GM19463 (cell line): ENCODE measurements around the gene WIPF2.

Experiments used
- ATAC-seq: cut with Tn5 transposase; IDR thresholded peaks from one replicate; pipeline ENCODE4 v1.9.1; 2021; ENCODE audit warnings: mild to moderate bottlenecking, moderate library complexity; ENCODE audit not compliant: unreplicated experiment

The WIPF2 gene

DNA sequence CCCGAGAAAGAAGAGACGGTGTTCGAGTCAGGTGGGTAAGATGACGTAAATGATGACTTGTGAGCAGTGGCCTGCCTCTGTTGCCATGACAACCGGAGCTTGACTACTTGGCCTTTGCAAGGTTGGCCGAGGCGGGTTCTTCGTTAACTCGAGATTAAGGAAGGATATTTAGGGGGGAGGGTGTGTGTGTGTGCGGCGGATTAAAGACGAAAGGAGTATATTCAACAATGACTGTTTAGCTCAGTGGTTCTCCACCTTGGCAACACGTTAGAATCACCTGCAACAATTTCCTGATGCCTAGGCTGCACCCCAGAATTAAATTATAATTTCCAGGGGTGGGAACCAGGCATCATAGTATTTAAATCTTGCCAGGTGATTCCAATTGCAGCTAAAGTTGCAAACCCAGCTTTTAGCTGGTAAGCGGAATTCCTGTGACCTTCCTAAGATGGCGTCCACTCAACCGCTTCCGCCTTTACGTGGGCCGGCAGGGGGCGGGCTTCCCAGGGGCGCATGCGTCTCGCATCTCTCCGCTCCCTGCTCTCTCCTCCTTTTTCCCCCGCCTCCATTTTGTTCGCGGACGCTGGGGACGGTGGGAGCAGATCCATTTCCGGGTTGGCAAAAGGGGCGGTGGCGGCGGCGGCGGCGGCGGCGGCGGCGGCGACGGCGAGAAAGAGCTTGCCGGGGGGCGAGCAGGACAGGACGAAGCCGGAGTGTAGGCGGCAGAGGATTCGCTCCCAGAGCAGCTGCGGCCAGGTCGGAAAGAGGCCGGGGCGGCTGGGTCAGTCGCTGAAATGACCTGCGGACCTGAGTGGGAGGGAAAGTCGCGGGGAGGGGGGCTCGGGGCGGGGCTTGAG is at the start of gene WIPF2:
Gene WIPF2 (plus strand): TSS at position 565 of the 854 bp plus-strand sequence. CDS start 37,156 bp downstream, outside the sequence.
- ATAC-seq: peak; percentile 93

DNA sequence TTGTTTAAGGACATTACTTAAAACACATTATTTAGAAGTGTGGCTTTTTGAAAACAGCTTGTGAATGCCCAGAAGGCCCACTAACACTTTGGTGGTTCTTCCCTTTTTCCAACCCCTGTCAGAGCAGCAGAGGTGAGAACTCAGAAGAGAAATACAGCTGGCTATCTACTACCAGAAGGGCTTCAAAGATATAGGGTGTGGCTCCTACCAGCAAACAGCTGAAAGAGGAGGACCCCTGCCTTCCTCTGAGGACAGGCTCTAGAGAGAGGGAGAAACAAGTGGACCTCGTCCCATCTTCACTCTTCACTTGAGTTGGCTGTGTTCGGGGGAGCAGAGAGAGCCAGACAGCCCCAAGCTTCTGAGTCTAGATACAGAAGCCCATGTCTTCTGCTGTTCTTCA is 48.8 kb upstream of the WIPF2 start:
- no peak for ATAC-seq

DNA sequence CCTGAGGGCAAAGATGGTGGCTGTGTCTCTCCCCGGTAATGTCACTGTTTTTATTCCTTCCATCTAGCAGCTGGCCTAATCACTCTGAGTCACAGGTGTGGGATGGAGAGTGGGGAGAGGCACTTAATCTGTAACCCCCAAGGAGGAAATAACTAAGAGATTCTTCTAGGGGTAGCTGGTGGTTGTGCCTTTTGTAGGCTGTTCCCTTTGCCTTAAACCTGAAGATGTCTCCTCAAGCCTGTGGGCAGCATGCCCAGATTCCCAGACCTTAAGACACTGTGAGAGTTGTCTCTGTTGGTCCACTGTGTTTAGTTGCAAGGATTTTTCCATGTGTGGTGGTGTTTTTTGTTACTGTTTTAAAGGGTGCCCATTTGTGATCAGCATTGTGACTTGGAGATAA is 47.4 kb upstream of the WIPF2 start:
- ATAC-seq: no peak

DNA sequence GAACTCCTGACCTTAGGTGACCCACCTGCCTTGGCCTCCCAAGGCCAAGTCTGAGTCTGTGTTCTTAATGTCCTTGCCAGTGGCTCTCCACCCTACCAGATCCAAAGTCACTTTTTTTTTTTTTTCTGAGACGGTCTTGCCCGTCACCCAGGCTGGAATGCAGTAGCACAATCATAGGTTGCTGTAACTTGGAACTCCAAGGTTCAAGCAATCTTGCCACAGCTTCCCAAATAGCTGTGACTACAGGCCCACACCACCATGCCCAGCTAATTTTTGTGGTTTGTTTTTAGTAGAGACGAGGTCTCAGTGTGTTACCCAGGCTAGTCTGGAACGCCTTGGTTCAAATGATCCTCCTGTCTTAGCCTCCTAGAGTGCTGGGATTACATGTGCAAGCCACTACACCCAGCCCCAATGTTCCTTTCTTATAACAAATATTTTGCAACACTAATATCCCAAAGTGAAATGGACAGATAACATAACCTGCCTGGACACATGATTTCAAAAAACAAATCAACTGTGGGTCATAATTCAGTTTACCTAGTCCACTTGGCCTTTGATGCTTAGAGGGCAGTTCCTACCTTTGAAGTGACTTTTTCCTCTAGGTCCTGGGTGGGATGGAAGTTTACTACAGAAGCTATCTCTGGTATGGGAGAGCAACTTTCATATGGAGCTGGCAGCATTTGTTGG is 45.9 kb upstream of the WIPF2 start:
- ATAC-seq: no peak

- ATAC-seq: no peak
Measured at GRCh38 chr17:40173778-40174135, 45.3 kb upstream of the WIPF2 start.

DNA sequence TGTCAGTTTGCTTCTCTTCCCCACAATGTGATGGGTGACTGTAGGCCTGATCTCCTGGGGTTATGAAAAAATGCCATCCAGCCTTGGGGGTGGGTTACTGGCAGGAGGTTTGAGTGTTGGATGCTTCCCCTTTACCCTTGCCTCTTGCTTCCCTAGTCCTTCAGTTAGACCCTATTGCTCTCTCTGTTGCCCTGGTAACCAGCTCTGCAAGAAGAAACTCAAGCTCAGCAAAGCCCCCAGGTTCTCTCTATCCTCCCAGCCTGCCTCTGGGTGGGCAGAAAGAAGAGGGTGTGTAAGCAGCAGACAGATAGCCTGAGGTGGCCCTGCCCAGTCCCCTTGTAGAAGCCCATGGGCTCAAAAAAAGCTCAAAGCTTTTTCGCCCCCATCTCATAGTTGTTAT is 44.6 kb upstream of the WIPF2 start:
- no peak for ATAC-seq

GRCh38 chr17:40175928-40176753 is 43.0 kb upstream of the WIPF2 start:
- ATAC-seq: no peak

DNA sequence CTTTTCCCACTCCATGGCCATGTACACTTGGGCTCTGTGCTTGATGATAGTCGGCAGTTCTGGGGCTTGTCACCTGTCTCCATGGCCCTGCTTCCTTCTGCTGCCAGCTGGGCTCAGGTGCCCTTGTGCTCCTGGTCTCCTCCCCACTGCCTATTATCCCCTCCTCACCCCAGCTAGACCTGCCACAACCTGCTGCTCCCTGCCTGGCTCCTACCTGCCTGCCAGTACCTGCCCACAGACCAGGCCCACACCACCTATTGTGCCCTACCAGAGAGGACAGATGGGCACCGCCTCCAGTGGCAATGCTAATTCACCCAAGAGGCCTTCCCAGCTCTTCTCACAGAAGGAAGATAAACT is 42.4 kb upstream of the WIPF2 start:
- no peak for ATAC-seq

DNA sequence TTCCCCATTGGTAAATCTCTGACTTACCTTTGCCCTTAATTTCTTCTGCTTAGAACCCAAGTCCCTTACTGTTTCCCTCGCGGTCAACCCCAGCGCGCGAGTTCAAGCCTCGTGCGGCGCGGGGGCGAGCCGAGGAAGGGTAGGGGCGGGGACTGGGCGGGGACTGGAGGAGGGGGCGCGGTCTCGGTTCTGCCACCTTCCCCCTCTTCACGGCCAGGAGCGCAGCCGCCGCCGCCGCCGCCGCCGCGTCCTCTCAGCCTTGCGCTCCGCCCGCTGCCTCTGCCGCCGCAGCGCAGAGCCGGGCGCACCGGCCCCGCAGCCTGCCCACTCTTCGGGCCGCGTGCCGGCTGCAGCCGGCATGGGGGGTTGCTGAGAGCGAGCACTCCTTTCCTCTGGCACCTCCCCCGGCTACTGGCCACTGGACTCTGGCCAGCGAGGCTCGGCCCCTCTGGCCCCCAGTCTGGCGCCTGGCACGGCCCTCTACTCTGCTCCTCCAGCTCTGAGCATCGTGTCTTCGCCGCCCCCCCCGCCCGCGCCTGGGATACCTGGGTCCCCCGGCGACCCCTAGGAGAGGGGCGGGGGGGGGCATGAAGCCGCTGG is 41.7 kb upstream of the WIPF2 start, which contains the start of gene RAPGEFL1:
Gene RAPGEFL1 (plus strand): TSS at position 196 of the 600 bp plus-strand sequence. CDS start 392 bp downstream, at position 588.
- ATAC-seq: no peak

DNA sequence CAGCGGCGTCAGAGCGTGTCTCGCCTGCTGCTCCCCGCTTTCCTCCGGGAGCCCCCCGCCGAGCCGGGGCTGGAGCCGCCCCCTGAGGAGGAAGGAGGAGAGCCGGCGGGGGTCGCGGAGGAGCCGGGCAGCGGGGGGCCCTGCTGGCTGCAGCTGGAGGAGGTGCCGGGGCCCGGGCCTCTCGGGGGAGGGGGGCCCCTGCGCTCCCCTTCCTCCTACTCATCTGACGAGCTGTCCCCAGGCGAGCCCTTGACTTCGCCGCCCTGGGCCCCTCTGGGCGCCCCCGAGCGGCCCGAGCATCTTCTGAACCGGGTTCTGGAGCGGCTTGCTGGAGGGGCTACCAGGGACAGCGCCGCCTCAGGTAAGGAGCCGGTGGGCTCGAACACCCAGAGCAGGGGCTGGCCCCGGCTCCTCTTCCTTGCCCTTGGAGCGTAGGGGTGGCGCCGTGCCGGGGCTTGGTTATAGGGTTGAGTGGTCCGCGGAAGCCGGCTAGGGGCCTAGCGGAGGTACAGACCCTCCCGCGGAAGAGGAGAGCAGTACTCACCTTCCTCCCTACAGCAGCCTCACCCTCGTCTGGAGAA is 41.0 kb upstream of the WIPF2 start:
- no peak for ATAC-seq

GRCh38 chr17:40178660-40179059 is 40.4 kb upstream of the WIPF2 start:
- ATAC-seq: no peak

GRCh38 chr17:40179923-40180659 is 39.0 kb upstream of the WIPF2 start:
- no peak for ATAC-seq

DNA sequence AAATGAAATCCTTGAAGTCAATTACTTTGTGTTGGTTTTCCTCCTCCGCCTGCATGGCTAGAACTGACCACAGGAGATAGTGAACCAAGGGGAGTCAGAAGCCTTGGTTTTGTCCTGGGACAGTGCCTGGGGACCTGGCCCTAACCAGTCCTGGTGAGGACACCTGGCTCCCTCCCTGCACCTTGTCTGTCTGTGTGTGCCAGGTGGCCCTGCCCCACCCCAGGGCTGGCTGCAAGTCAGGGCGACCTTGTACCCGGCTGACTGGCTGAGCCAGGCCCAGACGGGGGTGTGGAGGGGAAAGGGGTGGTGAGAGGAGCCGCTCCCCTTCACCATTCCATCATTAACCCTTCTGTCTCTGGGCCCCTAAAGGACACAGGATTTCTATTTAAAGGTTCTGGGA is 38.4 kb upstream of the WIPF2 start:
- no peak for ATAC-seq

GRCh38 chr17:40181205-40181604 is 37.9 kb upstream of the WIPF2 start:
- ATAC-seq: no peak

DNA sequence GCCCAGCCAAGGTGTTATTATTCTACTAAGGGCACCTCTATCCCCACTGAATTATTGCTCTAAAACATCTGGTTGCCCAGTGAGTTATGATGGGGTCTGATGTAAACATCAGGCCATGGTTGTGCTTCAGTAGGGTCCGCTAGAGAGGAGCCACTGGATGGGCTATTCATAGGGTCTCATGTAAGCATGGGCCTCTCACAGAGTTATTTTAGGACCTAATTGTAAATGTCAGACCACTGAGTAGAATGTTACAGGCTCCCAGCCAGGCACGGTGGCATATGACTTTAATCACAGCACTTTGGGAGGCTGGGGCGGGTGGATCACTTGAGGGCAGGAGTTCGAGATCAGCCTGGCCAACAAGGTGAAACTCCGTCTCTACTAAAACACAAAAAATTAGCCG is 36.5 kb upstream of the WIPF2 start:
- no peak for ATAC-seq

DNA sequence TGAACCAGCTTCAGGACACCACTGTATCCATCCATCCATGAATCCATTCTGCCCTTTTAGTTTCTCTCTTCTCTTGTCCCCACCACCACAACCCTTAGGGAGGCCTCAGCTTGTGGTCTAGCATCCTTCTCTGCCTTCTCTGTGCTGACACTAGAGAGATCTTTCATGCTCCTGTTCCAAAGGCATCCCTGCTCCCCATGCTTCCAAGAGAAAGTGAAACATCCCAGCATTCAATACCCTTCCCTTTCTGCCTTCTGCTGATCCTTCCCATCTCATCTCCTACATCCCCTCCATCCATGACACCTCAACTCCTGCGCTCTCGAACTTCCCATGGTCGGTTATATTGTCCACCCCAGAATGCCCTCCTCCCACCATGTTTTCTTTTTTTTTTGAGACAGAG is 31.9 kb upstream of the WIPF2 start:
- no peak for ATAC-seq

DNA sequence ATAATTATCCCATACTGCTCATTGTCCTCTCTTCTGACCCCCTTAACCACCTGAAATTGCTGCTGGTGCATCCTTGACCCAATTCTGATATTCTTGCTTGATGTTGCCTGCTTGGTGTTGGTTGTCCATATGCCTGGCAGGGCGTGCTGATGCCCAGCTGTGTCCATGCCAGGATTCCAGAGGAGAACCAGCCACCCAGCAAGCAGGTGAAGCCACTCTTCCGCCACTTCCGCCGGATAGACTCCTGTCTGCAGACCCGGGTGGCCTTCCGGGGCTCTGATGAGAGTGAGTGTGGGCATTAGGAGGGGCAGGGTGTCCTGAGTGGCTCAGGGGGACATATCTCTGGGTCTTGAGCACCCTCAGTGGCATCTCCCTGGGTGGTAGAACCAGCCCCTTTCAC is 30.4 kb upstream of the WIPF2 start:
- no peak for ATAC-seq

DNA sequence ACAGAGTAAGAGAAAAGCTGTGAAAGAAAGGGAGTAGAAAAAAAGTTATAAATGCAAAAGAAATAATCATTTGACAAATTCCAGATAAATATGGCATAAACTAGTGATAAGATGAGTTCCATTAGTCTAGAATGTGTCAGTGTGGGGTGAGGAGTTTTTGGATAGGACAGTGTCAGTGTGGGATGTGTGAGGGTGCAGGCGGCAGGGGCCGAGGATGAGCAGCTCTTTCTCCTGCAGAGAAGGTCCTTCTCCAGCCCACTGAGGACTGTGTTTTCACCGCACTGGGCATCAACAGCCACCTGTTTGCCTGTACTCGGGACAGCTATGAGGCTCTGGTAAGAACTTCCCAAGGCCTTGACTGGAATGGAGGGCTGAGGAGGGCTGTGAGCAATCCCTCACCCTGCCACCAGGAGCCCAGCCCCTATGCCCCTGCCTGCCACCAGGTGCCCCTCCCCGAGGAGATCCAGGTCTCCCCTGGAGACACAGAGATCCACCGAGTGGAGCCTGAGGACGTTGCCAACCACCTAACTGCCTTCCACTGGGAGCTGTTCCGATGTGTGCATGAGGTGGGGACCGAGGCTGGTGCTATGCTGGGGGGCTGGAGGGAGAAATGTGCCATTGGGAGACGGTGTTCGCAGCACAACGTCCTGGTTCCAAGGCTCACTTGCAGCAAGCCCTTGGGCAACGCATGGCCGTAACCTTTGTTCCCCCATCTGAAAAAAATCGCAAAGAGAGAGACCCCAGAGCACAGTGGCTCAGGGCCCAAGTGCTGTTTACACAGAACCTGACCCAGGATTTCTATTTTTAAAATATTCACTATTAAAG is 28.7 kb upstream of the WIPF2 start:
- ATAC-seq: no peak
